Liver (tissue), 9 donors: ENCODE data around the gene C13orf42. TPM values are rescaled to one million over a fixed set of nuclear protein-coding genes. Genes with fewer than 3 reads are reported as not detected.

Experiments
- DNase-seq: peaks from one replicate; pipeline ENCODE4 v3.0.0-alpha.2; 2017; ENCODE audit warnings: low spot score
- H3K27ac ChIP-seq, 2 donors: one replicate each; pipeline ENCODE4 v1.7.0; 2013; ENCODE audit warnings: inconsistent platforms in 2 of 2, low read length in 2 of 2, control low read depth in 1 of 2, low read depth in 1 of 2, mild to moderate bottlenecking in 1 of 2
- H3K27me3 ChIP-seq, 4 donors: one replicate each; pipeline versions ENCODE4 v1.6.1 to v1.7.0; 2013; ENCODE audit warnings: low read length in 3 of 4, inconsistent platforms in 1 of 4, mild to moderate bottlenecking in 1 of 4, moderate library complexity in 1 of 4; ENCODE audit not compliant: control insufficient read depth in 4 of 4, insufficient read depth in 4 of 4
- H3K36me3 ChIP-seq, 4 donors: one replicate each; pipeline versions ENCODE4 v1.6.1 to v1.7.0; 2013; ENCODE audit warnings: low read length in 3 of 4, mild to moderate bottlenecking in 3 of 4, low read depth in 1 of 4, moderate library complexity in 1 of 4; ENCODE audit not compliant: control insufficient read depth in 4 of 4, insufficient read depth in 3 of 4
- H3K4me1 ChIP-seq, 4 donors: one replicate each; pipeline versions ENCODE4 v1.6.1 to v1.7.0; 2013; ENCODE audit warnings: low read length in 3 of 4, mild to moderate bottlenecking in 3 of 4, moderate library complexity in 1 of 4; ENCODE audit not compliant: control insufficient read depth in 4 of 4, insufficient read depth in 4 of 4
- H3K4me3 ChIP-seq, 3 donors: one replicate each; pipeline versions ENCODE4 v1.6.1 to v1.7.0; 2013; ENCODE audit warnings: low read length in 3 of 3, control low read depth in 1 of 3, low read depth in 1 of 3, mild to moderate bottlenecking in 1 of 3
- H3K9ac ChIP-seq, 2 donors: one replicate each; pipeline ENCODE4 v1.7.0; 2013; ENCODE audit warnings: low read length in 2 of 2, mild to moderate bottlenecking in 2 of 2, moderate library complexity in 2 of 2, control low read depth in 1 of 2, low read depth in 1 of 2
- H3K9me3 ChIP-seq, 4 donors: one replicate each; pipeline versions ENCODE4 v1.6.1 to v1.7.0; 2013; ENCODE audit warnings: low read length in 3 of 4; ENCODE audit not compliant: control insufficient read depth in 4 of 4
- ATF3 ChIP-seq: IDR thresholded peaks from 2 replicates; pipeline ENCODE4 v1.6.1; 2016; ENCODE audit warnings: antibody characterized with exemption
- CTCF ChIP-seq: fragments of 150-350 bp; IDR thresholded peaks from 2 replicates; pipeline ENCODE4 v1.5.1; 2017; ENCODE audit warnings: improper control_type of control experiment, low read depth, low read length; ENCODE audit not compliant: missing input control
- EGR1 ChIP-seq, 2 donors: IDR thresholded peaks; 2 replicates each; pipeline ENCODE4 v1.6.1; 2016 to 2018; ENCODE audit warnings: antibody characterized with exemption in 2 of 2, low read depth in 2 of 2
- FOXA1 ChIP-seq: IDR thresholded peaks from 2 replicates; pipeline ENCODE4 v1.6.1; 2016; ENCODE audit warnings: antibody characterized with exemption
- FOXA2 ChIP-seq: IDR thresholded peaks from 2 replicates; pipeline ENCODE4 v1.6.1; 2016; ENCODE audit warnings: antibody characterized with exemption
- GABPA ChIP-seq, 2 donors: IDR thresholded peaks in 1 of 2; conservative IDR thresholded peaks in 1 of 2; 2 replicates each; pipeline ENCODE4 v1.6.1; 2016; ENCODE audit warnings: antibody characterized with exemption in 2 of 2, mild to moderate bottlenecking in 1 of 2, moderate library complexity in 1 of 2
- HNF4A ChIP-seq, 2 donors: conservative IDR thresholded peaks; 2 replicates each; pipeline ENCODE4 v1.6.1; 2016; ENCODE audit warnings: antibody characterized with exemption in 2 of 2, mild to moderate bottlenecking in 2 of 2
- HNF4G ChIP-seq: IDR thresholded peaks from 2 replicates; pipeline ENCODE4 v1.6.1; 2016; ENCODE audit warnings: antibody characterized with exemption
- JUND ChIP-seq, 2 donors: IDR thresholded peaks; 2 replicates each; pipeline ENCODE4 v1.6.1; 2016; ENCODE audit warnings: antibody characterized with exemption in 2 of 2
- NR2F2 ChIP-seq: IDR thresholded peaks from 2 replicates; pipeline ENCODE4 v1.6.1; 2016; ENCODE audit warnings: antibody characterized with exemption
- RAD21 ChIP-seq, 2 donors: IDR thresholded peaks; 2 replicates each; pipeline ENCODE4 v1.6.1; 2016; ENCODE audit warnings: antibody characterized with exemption in 2 of 2, mild to moderate bottlenecking in 2 of 2
- REST ChIP-seq: IDR thresholded peaks from 2 replicates; pipeline ENCODE4 v1.6.1; 2016; ENCODE audit warnings: antibody characterized with exemption, mild to moderate bottlenecking
- RXRA ChIP-seq, 2 donors: IDR thresholded peaks; 2 replicates each; pipeline ENCODE4 v1.6.1; 2017 to 2018; ENCODE audit warnings: antibody characterized with exemption in 2 of 2, mild to moderate bottlenecking in 1 of 2
- SP1 ChIP-seq: IDR thresholded peaks from 2 replicates; pipeline ENCODE4 v1.6.1; 2018; ENCODE audit warnings: antibody characterized with exemption, mild to moderate bottlenecking
- TAF1 ChIP-seq: conservative IDR thresholded peaks from 2 replicates; pipeline ENCODE4 v1.6.1; 2016; ENCODE audit warnings: antibody characterized with exemption, mild to moderate bottlenecking
- YY1 ChIP-seq: IDR thresholded peaks from 2 replicates; pipeline ENCODE4 v1.6.1; 2016; ENCODE audit warnings: antibody characterized with exemption, mild to moderate bottlenecking
- WGBS: extraction: QIAGEN DNeasy Blood & Tissue Kit; methylation state at CpG from one replicate; pipeline ENCODE4 v1.1.7; 2013; 5-methylcytosine and 5-hydroxymethylcytosine counted together
- polyA plus RNA-seq, 2 donors: library from polyadenylated mRNA; stranded (reverse) in 1 of 2; unstranded in 1 of 2; fragments of 200-250 nt in 1 of 2; fragments of >200 nt in 1 of 2; fragmentation: Nextera tagmentation in 1 of 2; extraction: Ambion mirVana in 1 of 2; gene quantifications; one replicate each; pipeline versions ENCODE4 v1.2.1 to v1.2.3, GENCODE V29; 2013 to 2015
- total RNA-seq, 2 donors: library from RNA; depleted of rRNA; stranded (reverse); fragments of >200 nt; gene quantifications; one replicate each; pipeline ENCODE4 v1.2.3, GENCODE V29; 2014
- TF ChIP-seq, protein P1 (sequence below): IDR thresholded peaks from 2 replicates; pipeline ENCODE4 v1.6.1; 2016; ENCODE audit warnings: antibody characterized with exemption
- TF ChIP-seq, protein P2 (sequence below): IDR thresholded peaks from 2 replicates; pipeline ENCODE4 v1.6.1; 2016; ENCODE audit warnings: antibody characterized with exemption
- donor health status: healthy.
- donor health status: healthy.
- donor health status: healthy.
- donor health status: healthy.
- donor health status: healthy.

C13orf42 gene
- total and polyA plus RNA-seq, 4 donors: 0.08 TPM; not detected in 3

DNA sequence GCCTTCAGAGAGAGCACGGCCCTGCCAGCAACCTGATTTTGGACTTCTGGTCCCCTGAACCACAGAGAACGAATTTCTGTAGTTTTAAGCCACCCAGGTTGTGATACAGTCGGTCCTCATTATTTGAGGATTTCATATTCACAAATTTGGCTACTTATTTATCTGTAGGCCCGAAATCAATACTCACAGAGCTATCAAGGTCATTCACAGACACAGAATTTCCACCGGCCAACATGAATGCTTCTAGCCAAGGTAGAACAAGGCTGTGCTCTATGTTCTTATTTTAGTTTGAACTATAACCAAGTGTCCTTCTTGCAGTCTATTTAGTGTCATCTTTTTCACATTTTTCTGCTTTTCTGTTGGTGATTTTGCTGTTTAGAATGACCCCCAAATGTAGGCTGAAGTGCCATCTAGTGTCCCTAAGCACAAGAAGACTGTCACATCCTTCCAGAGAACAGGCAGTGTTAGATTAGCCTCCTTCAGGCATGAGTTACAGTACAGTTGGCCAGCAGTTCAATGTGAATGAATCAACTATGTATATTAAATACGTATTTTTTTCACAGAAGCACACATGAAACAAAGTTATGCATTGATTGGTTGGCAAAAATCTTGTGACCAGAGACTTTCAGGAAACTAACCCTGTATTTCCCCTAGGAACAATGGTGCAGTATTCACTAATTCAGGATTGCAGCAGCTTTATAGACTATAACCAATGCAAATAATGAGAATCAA, 63.5 kb downstream of the C13orf42 start:
- Histone ChIP-seq H3K27me3 (no peaks in the 10 kb centered on the region), H3K4me3 (no peak overlapping the region), H3K36me3 (no peaks in the 10 kb centered on the region), H3K27ac (no peak overlapping the region), H3K4me1 (no peaks in the 10 kb centered on the region), H3K9ac (no peak overlapping the region), H3K9me3 (no peaks in the 10 kb centered on the region)
- TF ChIP-seq RAD21 (IDR thresholded peaks at IDR 0.05): peak; percentile 17 to 22
- TF ChIP-seq, protein P1, sequence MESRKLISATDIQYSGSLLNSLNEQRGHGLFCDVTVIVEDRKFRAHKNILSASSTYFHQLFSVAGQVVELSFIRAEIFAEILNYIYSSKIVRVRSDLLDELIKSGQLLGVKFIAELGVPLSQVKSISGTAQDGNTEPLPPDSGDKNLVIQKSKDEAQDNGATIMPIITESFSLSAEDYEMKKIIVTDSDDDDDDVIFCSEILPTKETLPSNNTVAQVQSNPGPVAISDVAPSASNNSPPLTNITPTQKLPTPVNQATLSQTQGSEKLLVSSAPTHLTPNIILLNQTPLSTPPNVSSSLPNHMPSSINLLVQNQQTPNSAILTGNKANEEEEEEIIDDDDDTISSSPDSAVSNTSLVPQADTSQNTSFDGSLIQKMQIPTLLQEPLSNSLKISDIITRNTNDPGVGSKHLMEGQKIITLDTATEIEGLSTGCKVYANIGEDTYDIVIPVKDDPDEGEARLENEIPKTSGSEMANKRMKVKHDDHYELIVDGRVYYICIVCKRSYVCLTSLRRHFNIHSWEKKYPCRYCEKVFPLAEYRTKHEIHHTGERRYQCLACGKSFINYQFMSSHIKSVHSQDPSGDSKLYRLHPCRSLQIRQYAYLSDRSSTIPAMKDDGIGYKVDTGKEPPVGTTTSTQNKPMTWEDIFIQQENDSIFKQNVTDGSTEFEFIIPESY: no peak
- DNase-seq: no peak
- 50% methylated on average over 6 of the region's 6 CpGs for WGBS

DNA sequence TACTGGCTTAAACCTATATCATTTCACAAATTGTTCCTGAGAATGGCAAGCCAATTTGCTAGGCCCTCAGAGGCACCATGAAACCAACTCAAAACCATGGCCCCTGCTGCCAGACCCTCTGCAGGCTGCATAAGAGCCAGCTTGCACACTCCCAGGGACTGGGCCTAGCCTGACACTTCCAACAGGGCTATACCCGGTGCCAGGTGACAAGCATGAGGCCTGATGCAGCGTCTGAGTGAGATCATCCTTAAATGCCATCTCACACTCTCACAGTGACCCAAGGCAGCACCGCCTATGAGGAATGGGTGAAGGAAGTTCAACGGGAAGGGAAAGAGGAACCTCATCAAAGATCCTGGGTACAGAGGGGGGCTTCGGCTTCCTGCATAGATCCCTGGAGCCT, 65.6 kb downstream of the C13orf42 start:
- Histone ChIP-seq H3K4me3 (no peak overlapping the region), H3K4me1 (no peaks in the 10 kb centered on the region), H3K9ac (no peak overlapping the region), H3K27ac (no peak overlapping the region), H3K36me3 (no peaks in the 10 kb centered on the region), H3K9me3 (no peaks in the 10 kb centered on the region), H3K27me3 (no peaks in the 10 kb centered on the region)
- 80% methylated on average over 5 of the region's 5 CpGs for WGBS
- no peak for DNase-seq
- TF ChIP-seq SP1: no peak
- no peak for TF ChIP-seq FOXA1
- no peak for TF ChIP-seq EGR1 (IDR thresholded peaks at IDR 0.05; ENCODE audit: low read depth in 2 of 2)
- TF ChIP-seq, protein P1: no peak
- TF ChIP-seq JUND (IDR thresholded peaks at IDR 0.05): no peak
- TF ChIP-seq GABPA (IDR thresholded peaks at IDR 0.05 in 1 of 2, conservative IDR thresholded peaks at IDR 0.05 in 1 of 2): no peak
- TF ChIP-seq HNF4A (conservative IDR thresholded peaks at IDR 0.05): no peak
- no peak for TF ChIP-seq TAF1
- no peak for TF ChIP-seq NR2F2
- no peak for TF ChIP-seq REST
- TF ChIP-seq ATF3: no peak
- TF ChIP-seq FOXA2: no peak
- no peak for TF ChIP-seq YY1
- no peak for TF ChIP-seq CTCF
- no peak for TF ChIP-seq RXRA (IDR thresholded peaks at IDR 0.05)
- TF ChIP-seq RAD21 (IDR thresholded peaks at IDR 0.05): no peak
- TF ChIP-seq, protein P2, sequence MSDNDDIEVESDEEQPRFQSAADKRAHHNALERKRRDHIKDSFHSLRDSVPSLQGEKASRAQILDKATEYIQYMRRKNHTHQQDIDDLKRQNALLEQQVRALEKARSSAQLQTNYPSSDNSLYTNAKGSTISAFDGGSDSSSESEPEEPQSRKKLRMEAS: no peak
- TF ChIP-seq HNF4G: no peak
